ENCODE results near the gene EIF4G2. TPM values are rescaled to one million over a fixed set of nuclear protein-coding genes. Genes with fewer than 3 reads are reported as not detected.

EIF4G2 gene
- total and polyA plus RNA-seq, 7 donors, result 301 to 581 (median 425) TPM

DNA sequence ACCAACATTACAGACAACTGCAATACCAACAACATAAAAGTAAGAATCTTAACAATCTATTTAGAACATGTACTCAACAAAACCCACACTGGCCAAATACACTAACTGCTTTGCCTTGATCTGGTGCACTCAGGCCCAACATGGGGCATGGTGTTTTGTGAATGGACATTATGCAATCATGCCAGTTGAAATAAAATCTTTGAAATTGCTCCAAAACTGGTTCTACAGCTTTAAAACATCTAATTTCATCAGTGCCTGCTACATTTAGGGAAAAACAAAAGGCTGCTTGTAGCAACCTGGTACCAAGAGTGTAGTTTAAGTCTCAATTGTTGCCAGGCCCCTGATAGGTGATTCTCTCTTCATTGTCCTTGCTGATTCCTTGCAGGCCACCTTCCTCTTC is 61.0 kb downstream of the EIF4G2 start:
- TF ChIP-seq POLR2A (IDR thresholded peaks at IDR 0.05) (no peak), EP300 (IDR thresholded peaks at IDR 0.05) (no peak), POLR2AphosphoS5 (IDR thresholded peaks at IDR 0.05) (no peak)
- TF ChIP-seq, protein P1, sequence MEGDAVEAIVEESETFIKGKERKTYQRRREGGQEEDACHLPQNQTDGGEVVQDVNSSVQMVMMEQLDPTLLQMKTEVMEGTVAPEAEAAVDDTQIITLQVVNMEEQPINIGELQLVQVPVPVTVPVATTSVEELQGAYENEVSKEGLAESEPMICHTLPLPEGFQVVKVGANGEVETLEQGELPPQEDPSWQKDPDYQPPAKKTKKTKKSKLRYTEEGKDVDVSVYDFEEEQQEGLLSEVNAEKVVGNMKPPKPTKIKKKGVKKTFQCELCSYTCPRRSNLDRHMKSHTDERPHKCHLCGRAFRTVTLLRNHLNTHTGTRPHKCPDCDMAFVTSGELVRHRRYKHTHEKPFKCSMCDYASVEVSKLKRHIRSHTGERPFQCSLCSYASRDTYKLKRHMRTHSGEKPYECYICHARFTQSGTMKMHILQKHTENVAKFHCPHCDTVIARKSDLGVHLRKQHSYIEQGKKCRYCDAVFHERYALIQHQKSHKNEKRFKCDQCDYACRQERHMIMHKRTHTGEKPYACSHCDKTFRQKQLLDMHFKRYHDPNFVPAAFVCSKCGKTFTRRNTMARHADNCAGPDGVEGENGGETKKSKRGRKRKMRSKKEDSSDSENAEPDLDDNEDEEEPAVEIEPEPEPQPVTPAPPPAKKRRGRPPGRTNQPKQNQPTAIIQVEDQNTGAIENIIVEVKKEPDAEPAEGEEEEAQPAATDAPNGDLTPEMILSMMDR (IDR thresholded peaks at IDR 0.05), result no peak
- Histone ChIP-seq H3K27ac (no peak overlapping the region), H3K27me3 (no peaks in the 10 kb centered on the region), H3K9me3 (no peaks in the 10 kb centered on the region), H3K4me1 (peaks cover 0 to 16% (median 10%) of the 10 kb centered on the region in 4 donors), H3K4me3 (no peak overlapping the region), H3K36me3 (no peaks in the 10 kb centered on the region)
- intact Hi-C loops (cut with DNase I), result no loop called here
- DNase-seq, result no peak

Small RNAs within 50 kb of the gene (small RNA-seq; reads per million reads assigned to genes)
- gene SNORD97, result 0 reads per million in 3 donors

Other genes starting within 250 kb of the EIF4G2 start
- gene LYVE1, start 240.3 kb downstream of the EIF4G2 start, total RNA-seq, result 100 to 1,000 TPM in 3 of 4 donors, 10 to 100 TPM in 1; 41.5 to 158 (median 133) TPM
- gene LYVE1, start 240.3 kb downstream of the EIF4G2 start, polyA plus RNA-seq, result 10 to 100 TPM; 21.3 to 29.4 (median 22.7) TPM
- 100 to 1,000 TPM in 3 of 4 donors, 10 to 100 TPM in 1; 96.1 to 153 (median 125) TPM for gene IRAG1, start 115.2 kb downstream of the EIF4G2 start, total RNA-seq
- 10 to 100 TPM in 1 of 3 donors, 1 to 10 TPM in 2; 1.8 to 10.6 (median 2.3) TPM for gene IRAG1, start 115.2 kb downstream of the EIF4G2 start, polyA plus RNA-seq
- 10 to 100 TPM; 11.6 to 18.4 (median 15.7) TPM for gene CTR9, start 57.7 kb downstream of the EIF4G2 start, total RNA-seq
- 10 to 100 TPM; 15.3 to 18.4 (median 15.6) TPM for gene CTR9, start 57.7 kb downstream of the EIF4G2 start, polyA plus RNA-seq
- 10 to 100 TPM; 34.9 to 51.7 (median 42.6) TPM for gene ZBED5, start 49.1 kb upstream of the EIF4G2 start, total RNA-seq
- gene ZBED5, start 49.1 kb upstream of the EIF4G2 start, polyA plus RNA-seq, result 10 to 100 TPM in 2 of 3 donors, 1 to 10 TPM in 1; 9.0 to 23.0 (median 10.2) TPM